K562 (cell line): ENCODE data around the gene STK4.

Experiments used
- XRCC5 ChIP-seq: fragments of 200-400 bp; formaldehyde crosslinking; IDR thresholded peaks from 2 replicates; pipeline ENCODE4 v1.6.1; 2017; ENCODE audit warnings: low read depth, mild to moderate bottlenecking, low read length
- TF ChIP-seq, protein P1 (sequence below), 3 experiments: IDR thresholded peaks in 2 of 3; conservative IDR thresholded peaks in 1 of 3; 2 replicates each; pipeline ENCODE4 v1.5.1; 2011 to 2012; ENCODE audit warnings: low read length in 3 of 3, mild to moderate bottlenecking in 3 of 3, control low read depth in 2 of 3, improper control_type of control experiment in 1 of 3, inconsistent platforms in 1 of 3, low read depth in 1 of 3, mixed read lengths in 1 of 3, moderate library complexity in 1 of 3; ENCODE audit not compliant: insufficient read depth in 2 of 3

DNA sequence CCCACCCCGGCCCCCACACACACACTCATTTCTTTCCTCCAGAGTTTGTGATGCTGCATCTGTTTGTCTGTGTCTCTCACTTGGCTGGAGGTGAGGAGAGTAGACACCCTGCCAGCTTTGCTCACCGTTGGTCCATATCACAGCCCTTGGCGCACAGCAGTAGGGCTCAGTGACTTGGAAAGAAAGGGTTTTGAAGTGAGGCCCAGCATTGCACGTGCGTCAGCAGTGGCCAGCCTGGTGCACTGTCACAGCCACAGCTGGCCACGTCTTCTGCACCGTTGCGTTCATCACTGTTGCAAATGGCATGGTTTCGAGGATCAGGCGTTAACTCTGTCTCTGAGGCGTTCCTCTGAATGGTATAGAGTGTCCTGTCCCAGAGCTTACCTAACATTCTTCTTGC, 145.0 kb downstream of the STK4 start:
- TF ChIP-seq, protein P1, sequence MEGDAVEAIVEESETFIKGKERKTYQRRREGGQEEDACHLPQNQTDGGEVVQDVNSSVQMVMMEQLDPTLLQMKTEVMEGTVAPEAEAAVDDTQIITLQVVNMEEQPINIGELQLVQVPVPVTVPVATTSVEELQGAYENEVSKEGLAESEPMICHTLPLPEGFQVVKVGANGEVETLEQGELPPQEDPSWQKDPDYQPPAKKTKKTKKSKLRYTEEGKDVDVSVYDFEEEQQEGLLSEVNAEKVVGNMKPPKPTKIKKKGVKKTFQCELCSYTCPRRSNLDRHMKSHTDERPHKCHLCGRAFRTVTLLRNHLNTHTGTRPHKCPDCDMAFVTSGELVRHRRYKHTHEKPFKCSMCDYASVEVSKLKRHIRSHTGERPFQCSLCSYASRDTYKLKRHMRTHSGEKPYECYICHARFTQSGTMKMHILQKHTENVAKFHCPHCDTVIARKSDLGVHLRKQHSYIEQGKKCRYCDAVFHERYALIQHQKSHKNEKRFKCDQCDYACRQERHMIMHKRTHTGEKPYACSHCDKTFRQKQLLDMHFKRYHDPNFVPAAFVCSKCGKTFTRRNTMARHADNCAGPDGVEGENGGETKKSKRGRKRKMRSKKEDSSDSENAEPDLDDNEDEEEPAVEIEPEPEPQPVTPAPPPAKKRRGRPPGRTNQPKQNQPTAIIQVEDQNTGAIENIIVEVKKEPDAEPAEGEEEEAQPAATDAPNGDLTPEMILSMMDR (IDR thresholded peaks at IDR 0.05 in 2 of 3, conservative IDR thresholded peaks at IDR 0.05 in 1 of 3; ENCODE audit: insufficient read depth in 2 of 3, low read depth in 1 of 3, low read length in 3 of 3), result no peak
- no peak for TF ChIP-seq XRCC5
